HG03066 (cell line): Measurements from ENCODE around the gene RPL34.
A peak's percentile ranks its signal among the peaks of the same experiment; 100 is the strongest.

Experiments used
- ATAC-seq: cut with Tn5 transposase; IDR thresholded peaks from one replicate; pipeline ENCODE4 v1.9.1; 2021; ENCODE audit warnings: low read depth; ENCODE audit not compliant: unreplicated experiment

The RPL34 gene

DNA sequence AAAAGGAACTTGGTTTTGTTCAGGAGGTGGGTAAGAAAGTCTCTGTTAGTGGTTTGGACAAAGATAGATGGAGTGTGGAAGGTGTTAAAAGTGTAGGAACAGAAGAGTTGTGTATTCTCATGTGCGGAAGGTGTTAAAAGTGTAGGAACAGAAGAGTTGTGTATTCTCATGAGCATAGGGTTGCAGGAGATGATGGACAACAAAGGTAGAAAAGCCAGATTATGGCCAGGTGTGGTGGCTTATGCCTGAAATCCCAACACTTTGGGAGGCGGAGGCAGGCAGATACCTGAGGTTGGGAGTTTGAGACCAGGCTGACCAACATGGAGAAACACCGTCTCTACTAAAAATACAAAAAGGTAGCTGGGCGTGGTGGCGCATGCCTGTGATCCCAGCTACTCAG lies 2.5 kb downstream of the RPL34 start:
- no peak for ATAC-seq

- no peak for ATAC-seq
These were observed 4.1 kb downstream of the RPL34 start for GRCh38 chr4:108624263-108625056.

DNA sequence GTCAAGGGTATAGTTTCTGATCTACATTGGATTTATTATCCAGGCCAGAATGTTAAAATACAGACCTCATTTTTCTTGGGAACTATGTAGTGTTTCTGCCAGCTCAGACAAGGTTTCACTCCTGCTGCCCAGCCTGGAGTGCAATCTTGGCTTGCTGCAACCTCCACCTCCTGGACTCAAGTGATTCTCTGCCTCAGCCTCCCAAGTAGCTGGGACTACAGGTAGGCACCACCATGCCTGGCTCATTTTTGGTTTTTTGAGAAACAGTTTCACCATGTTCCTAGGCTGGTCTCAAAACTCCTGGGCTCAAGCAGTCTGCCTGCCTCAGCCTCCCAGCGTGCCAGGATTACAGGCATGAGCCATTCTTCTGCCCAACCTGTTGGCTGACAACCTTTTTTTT lies 5.7 kb downstream of the RPL34 start:
- ATAC-seq: no peak

DNA sequence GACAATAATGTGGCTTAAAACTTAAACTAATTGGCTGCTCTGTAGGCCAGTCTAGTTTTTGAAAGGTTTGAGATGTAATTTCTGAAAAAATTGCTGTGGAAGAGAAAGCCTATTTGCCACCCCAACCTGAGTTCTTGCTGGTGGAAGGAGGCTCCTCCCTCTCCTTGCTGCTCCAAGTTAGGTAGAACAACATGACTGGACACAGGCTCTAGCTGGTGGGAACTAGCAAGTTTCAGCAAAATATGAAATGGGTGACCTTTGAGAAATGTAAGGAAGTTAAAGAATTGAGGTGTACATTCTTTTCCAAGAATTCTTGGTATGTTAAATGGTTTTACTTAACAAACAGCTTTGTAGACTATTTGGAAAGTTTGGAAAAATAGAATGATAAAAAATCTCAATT lies 8.0 kb downstream of the RPL34 start:
- no peak for ATAC-seq

GRCh38 chr4:108635070-108635655 lies 14.8 kb downstream of the RPL34 start:
- ATAC-seq: no peak

- no peak for ATAC-seq
These were observed 15.9 kb downstream of the RPL34 start for GRCh38 chr4:108636246-108636645.

DNA sequence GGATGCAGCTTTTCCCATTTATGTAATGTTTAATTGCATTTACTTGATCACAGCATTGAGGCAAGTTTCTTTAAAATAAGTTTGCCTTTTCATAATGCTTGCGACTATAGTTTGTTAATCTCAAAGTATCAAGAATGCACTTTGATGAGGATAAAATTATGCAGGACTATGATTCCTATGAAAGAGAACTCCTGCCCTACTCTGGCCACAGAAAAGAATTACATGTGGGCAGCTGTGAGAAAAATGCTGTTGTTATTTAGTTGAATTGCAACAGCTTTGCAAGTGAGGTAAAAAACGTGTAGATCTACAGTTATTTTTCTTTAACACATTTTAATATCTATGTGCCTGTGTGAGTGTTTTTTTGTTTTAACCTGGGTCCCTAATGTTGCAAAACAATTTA lies 17.5 kb downstream of the RPL34 start:
- no peak for ATAC-seq

GRCh38 chr4:108644237-108644636 lies 23.9 kb downstream of the RPL34 start:
- no peak for ATAC-seq

DNA sequence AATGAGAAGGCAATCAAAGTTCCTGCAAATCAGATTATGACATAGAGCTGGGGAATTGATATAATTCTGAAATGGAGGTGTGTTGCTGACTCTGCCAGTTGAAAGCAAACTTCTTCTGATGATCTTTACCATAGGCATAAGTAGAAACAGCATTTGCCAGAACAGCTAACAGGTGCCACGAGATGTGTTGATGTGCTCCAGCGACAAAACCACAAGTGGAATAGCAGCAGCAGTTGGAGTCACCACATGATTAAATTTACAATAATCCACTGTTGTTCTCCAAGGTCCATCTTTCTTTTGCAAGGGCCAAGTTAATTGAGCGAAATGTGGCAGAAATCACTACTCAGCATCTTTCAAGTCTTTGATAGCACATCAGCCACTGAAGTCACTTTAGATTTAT lies 26.3 kb downstream of the RPL34 start:
- no peak for ATAC-seq

DNA sequence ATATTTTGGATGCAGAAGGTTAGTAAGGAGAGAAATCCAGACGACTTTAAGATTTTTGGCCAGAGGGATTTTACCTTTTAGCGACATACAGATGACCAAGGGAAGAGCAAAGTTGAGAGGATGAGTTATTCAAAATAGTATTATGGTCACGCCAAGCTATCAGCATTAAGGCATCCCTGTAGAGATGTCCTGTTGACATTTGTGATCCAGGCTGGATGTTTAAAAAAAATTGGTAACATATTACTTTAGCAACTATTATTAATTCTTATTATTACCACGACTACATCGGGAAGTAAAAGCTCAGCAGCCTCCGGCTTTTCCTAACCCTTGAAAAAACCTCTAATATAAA lies 29.5 kb downstream of the RPL34 start:
- ATAC-seq: peak; percentile 23

- ATAC-seq: peak; percentile 89
These were observed 30.0 kb downstream of the RPL34 start, which contains the start of gene OSTC for GRCh38 chr4:108650212-108651013. Gene OSTC, plus strand, starts transcription at chr4:108650599. Its CDS starts 57 bp downstream, at chr4:108650656.

GRCh38 chr4:108651014-108651791 lies 30.8 kb downstream of the RPL34 start:
- ATAC-seq: no peak

DNA sequence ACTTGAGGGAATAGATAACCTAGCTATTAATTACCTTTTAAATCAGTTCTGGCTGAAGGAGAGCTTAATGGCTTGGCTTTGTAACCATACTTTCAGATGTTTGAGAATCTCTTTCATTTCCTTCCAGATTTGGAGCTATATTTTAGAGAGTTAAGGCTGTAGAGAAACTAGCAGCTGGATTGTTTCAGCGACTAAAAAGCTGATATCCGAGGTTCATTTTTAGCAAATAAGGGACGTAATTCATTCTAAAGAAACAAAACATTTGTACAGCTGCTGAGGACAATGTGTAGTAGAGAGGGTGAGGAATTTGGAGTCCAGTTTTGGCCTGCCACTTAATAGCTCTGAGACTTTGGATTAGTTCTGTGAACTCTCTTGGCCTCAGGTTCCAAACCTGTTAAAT lies 42.3 kb downstream of the RPL34 start:
- no peak for ATAC-seq

DNA sequence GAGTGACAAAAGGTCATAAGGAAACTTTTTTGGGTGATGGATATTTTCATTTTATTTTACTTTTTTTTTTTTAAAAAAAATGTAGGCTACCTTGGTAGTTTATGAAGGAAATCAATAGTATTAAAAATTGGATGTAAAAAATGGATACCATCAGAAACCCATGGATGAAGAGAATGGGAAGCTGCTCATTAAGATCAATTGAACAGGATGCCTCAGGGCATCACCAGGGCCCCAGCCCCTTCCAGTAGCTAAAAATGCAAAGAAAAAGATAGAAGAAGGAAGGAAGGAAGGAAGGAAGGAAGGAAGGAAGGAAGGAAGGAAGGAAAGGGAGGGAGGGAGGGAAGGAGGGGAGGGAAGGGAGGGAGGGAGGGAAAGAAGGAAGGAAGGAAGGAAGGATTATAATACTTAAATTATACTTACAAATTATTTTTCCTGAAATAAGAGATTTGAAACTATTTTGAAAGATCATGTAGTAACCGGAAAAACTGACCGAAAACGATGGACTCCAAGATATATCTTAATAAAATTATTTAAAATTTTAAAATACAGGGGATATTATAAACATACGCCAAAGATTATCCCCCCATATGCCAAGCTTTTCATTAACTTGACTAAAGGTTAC lies 54.1 kb downstream of the RPL34 start:
- no peak for ATAC-seq
